Smooth muscle cell of the brain vasculature (primary cell): Measurements from ENCODE around the gene CEP19.

Source experiments
- DNase-seq: peaks from one replicate; pipeline ENCODE4 v3.0.0-alpha.2; 2012; ENCODE audit warnings: low read depth, low spot score

The CEP19 gene

DNA sequence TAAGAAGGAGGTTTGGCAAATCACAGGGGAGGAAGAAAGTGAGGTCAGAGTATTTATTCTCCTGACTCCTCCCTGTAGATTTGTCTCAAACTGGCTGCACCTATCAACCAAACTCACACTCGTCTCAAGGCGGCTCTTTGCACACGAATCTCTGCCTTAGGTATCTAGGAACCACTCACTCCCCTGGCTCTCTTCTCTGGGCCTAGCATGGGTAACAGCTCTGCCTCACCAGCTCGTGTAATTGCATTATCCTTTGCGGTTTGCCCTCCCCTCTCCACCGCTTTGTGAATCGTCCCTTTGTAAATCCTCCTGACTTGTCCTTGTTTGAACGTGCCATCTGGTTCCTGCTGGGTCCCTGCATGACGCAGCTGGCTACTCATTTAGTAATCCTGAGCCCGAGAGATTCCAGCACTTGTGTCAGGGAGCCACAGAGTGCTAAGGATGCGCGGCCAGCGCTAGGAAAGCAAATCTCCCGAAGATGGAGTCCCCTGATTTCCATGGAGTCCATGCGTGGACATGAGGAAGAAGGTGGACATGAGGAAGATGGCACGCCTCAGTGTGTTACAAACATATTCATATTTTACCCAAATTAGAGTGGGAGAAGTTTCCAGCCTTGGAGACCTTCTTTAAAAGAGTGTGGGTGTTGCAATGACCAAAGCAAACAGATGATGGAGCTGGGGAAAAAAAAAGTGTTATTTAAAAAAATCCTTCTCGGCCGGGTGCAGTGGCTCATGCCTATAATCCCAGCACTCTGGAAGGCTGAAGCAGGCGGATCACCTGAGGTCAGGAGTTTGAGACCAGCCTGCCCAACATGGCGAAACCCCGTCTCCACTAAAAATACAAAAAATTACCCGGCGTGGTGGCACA, 45.8 kb downstream of the CEP19 start:
- no peak for DNase-seq

DNA sequence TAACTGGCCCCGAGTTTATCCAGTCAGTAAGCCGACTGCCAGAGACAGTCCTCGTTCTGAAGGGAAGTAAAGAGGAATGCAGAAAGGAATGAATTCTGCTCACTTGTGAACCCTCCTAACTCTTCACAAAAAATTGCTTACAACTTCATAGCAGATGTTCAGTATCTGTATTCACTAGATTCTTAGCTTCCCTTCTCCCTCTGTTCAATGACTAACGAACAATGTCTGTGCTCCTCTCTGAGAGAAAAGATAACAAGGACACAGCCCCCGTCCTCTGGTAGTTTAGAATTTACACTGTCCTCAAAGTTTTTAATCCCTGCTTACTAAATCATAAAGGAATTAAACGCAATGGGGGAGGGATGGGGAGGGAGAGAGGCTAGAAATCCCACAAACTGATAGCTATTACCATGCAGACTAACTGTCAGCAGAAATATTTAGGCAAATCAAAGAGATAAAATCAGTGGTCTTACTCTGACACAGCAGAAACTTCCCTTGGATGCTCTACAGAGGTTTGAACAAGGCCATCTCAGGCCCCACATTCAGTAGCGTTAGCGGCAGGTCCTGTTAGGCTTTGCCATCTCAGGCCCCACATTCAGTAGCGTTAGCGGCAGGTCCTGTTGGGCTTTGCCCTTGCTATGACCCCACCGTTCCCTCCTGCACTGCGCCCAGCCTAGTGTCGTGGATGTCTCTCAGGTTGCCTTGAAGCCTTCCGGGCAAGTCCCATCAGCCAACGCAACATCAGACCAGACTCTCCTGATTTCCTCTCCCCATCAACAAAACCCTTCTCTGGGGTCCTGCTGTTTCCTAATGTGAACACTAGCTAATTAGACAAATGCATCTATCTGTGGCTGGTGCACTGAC, 49.1 kb downstream of the CEP19 start:
- no peak for DNase-seq

DNA sequence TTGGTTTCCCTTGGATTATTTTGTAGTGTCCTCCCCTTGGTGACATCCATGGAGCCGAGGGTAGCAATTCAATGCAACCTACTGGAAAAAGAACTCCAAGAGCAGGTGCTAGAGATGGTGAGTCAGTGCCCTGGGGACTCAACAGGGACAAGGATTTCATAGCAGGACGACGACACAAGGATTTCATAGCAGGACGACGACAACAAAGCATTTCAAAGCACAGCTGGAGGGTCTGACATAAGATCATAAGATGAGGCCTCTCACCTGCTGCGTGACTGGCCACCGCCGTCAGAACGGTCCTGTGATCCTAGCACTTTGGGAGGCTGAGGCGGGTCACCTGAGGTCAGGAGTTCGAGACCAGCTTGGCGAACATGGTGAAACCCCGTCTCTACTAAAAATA, 50.0 kb downstream of the CEP19 start:
- no peak for DNase-seq

DNA sequence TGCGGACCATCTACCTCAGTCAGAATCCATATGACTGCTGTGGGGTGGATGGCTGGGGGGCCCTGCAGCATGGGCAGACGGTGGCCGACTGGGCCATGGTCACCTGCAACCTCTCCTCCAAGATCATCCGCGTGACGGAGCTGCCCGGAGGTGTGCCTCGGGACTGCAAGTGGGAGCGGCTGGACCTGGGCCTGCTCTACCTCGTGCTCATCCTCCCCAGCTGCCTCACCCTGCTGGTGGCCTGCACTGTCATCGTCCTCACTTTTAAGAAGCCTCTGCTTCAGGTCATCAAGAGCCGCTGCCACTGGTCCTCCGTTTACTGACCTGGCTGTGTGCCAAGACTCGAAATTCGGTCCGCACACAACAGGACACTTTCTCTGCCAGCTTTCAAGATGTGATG, 50.6 kb downstream of the CEP19 start:
- no peak for DNase-seq

DNA sequence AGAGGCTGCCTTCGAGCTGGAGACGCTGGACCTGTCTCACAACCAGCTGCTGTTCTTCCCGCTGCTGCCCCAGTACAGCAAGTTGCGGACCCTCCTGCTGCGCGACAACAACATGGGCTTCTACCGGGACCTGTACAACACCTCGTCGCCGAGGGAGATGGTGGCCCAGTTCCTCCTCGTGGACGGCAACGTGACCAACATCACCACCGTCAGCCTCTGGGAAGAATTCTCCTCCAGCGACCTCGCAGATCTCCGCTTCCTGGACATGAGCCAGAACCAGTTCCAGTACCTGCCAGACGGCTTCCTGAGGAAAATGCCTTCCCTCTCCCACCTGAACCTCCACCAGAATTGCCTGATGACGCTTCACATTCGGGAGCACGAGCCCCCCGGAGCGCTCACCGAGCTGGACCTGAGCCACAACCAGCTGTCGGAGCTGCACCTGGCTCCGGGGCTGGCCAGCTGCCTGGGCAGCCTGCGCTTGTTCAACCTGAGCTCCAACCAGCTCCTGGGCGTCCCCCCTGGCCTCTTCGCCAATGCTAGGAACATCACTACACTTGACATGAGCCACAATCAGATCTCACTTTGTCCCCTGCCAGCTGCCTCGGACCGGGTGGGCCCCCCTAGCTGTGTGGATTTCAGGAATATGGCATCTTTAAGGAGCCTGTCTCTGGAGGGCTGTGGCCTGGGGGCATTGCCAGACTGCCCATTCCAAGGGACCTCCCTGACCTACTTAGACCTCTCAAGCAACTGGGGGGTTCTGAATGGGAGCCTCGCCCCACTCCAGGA, 51.5 kb downstream of the CEP19 start:
- no peak for DNase-seq

DNA sequence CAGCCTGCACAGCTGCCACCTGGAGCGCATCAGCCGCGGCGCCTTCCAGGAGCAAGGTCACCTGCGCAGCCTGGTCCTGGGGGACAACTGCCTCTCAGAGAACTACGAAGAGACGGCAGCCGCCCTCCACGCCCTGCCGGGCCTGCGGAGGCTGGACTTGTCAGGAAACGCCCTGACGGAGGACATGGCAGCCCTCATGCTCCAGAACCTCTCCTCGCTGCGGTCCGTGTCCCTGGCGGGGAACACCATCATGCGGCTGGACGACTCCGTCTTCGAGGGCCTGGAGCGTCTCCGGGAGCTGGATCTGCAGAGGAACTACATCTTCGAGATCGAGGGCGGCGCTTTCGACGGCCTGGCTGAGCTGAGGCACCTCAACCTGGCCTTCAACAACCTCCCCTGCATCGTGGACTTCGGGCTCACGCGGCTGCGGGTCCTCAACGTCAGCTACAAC, 52.1 kb downstream of the CEP19 start:
- no peak for DNase-seq
